Hepatocyte (in vitro differentiated cells): ENCODE data around the gene SHC3. TPM values are rescaled to one million over a fixed set of nuclear protein-coding genes. Genes with fewer than 3 reads are reported as not detected.

Experiments used
- DNase-seq: peaks from one replicate; pipeline ENCODE4 v3.0.0-alpha.2; 2016; ENCODE audit warnings: low spot score
- H2AFZ ChIP-seq: fragments of 200-600 bp; sonication (generic); 2 replicates; pipeline ENCODE4 v1.6.0; 2016; ENCODE audit warnings: antibody characterized with exemption, mild to moderate bottlenecking
- H3K27ac ChIP-seq: fragments of 200-600 bp; sonication (generic); 2 replicates; pipeline ENCODE4 v1.5.1; 2016; ENCODE audit warnings: mild to moderate bottlenecking
- H3K27me3 ChIP-seq: fragments of 200-600 bp; sonication (generic); 2 replicates; pipeline ENCODE4 v1.6.1; 2016
- H3K36me3 ChIP-seq: fragments of 200-600 bp; sonication (generic); replicated peaks from 2 replicates; pipeline ENCODE4 v1.5.1; 2016; ENCODE audit warnings: low read depth; ENCODE audit not compliant: insufficient read depth
- H3K4me1 ChIP-seq: fragments of 200-600 bp; sonication (generic); 2 replicates; pipeline ENCODE4 v1.5.1; 2016; ENCODE audit warnings: mild to moderate bottlenecking, moderate library complexity; ENCODE audit not compliant: insufficient read depth
- H3K4me2 ChIP-seq: fragments of 200-600 bp; sonication (generic); 2 replicates; pipeline ENCODE4 v1.6.0; 2016
- H3K4me3 ChIP-seq: fragments of 200-600 bp; sonication (generic); 2 replicates; pipeline ENCODE4 v1.5.1; 2016; ENCODE audit warnings: mild to moderate bottlenecking
- H3K79me2 ChIP-seq: fragments of 200-600 bp; sonication (generic); 2 replicates; pipeline ENCODE4 v1.6.0; 2017; ENCODE audit warnings: mild to moderate bottlenecking
- H3K9me2 ChIP-seq: fragments of 200-600 bp; sonication (generic); replicated peaks from 2 replicates; pipeline ENCODE4 v1.6.0; 2017; ENCODE audit warnings: mild to moderate bottlenecking; ENCODE audit not compliant: insufficient read depth
- H3K9me3 ChIP-seq: fragments of 200-600 bp; sonication (generic); 2 replicates; pipeline ENCODE4 v1.5.1; 2016; ENCODE audit warnings: low read depth, mild to moderate bottlenecking
- H4K20me1 ChIP-seq: fragments of 200-600 bp; sonication (generic); 2 replicates; pipeline ENCODE4 v1.6.0; 2016; ENCODE audit warnings: mild to moderate bottlenecking; ENCODE audit not compliant: insufficient read depth, poor library complexity, severe bottlenecking
- CTCF ChIP-seq: fragments of 200-600 bp; sonication (generic); IDR thresholded peaks from 2 replicates; pipeline ENCODE4 v1.5.1; 2016; ENCODE audit warnings: antibody characterized with exemption, mild to moderate bottlenecking; ENCODE audit not compliant: poor library complexity
- EZH2 ChIP-seq: fragments of 200-600 bp; sonication (generic); IDR thresholded peaks from 2 replicates; pipeline ENCODE4 v1.6.1; 2016; ENCODE audit warnings: antibody characterized with exemption, mild to moderate bottlenecking, borderline replicate concordance
- EZH2phosphoT487 ChIP-seq: fragments of 200-600 bp; sonication (generic); IDR thresholded peaks from one replicate; pipeline ENCODE4 v1.6.1; 2018; ENCODE audit warnings: antibody characterized with exemption, mild to moderate bottlenecking, low read depth, moderate library complexity; ENCODE audit not compliant: unreplicated experiment, severe bottlenecking
- WGBS: methylation state at CpG from one replicate; pipeline ENCODE4 v1.1.6; 2016; ENCODE audit warnings: low lambda C conversion rate; ENCODE audit errors: missing lambda C conversion rate; 5-methylcytosine and 5-hydroxymethylcytosine counted together
- polyA plus RNA-seq: library from polyadenylated mRNA; unstranded; fragments of >200 nt; fragmentation: Nextera tagmentation; extraction: Ambion mirVana; gene quantifications from 2 replicates; pipeline ENCODE4 v1.2.1, GENCODE V29; 2016
- total RNA-seq: library from RNA; depleted of rRNA; stranded (reverse); fragments of >200 nt; gene quantifications from 2 replicates; pipeline ENCODE4 v1.2.3, GENCODE V29; 2014

The SHC3 gene
- total and polyA plus RNA-seq, 2 experiments from 2014 or later: 1.5 to 1.8 TPM

- H2AFZ ChIP-seq: no peak overlapping the region
- H3K27me3 ChIP-seq: no peaks in the 10 kb centered on the region
- H3K9me2 ChIP-seq: no peaks in the 10 kb centered on the region
- H4K20me1 ChIP-seq: no peaks in the 10 kb centered on the region
- no peak overlapping the region for H3K4me2 ChIP-seq
- no peak overlapping the region for H3K4me3 ChIP-seq
- TF ChIP-seq CTCF: no peak
- no peak for TF ChIP-seq EZH2phosphoT487
- TF ChIP-seq EZH2: no peak
- H3K27ac ChIP-seq: no peak overlapping the region
- H3K36me3 ChIP-seq: no peaks in the 10 kb centered on the region
- H3K79me2 ChIP-seq: no peaks in the 10 kb centered on the region
- 89% methylated on average over 14 of the region's 14 CpGs for WGBS
- H3K9me3 ChIP-seq: no peaks in the 10 kb centered on the region
- no peak for DNase-seq
- no peaks in the 10 kb centered on the region for H3K4me1 ChIP-seq
These were observed 23.8 kb downstream of the SHC3 start for GRCh38 chr9:89154651-89155336.

GRCh38 chr9:89154218-89154617 lies 24.4 kb downstream of the SHC3 start:
- Histone ChIP-seq H3K9me3 (no peaks in the 10 kb centered on the region), H2AFZ (no peak overlapping the region), H3K4me2 (no peak overlapping the region), H3K4me1 (no peaks in the 10 kb centered on the region), H3K27ac (no peak overlapping the region), H3K27me3 (no peaks in the 10 kb centered on the region), H3K4me3 (no peak overlapping the region), H3K79me2 (no peaks in the 10 kb centered on the region), H3K9me2 (no peaks in the 10 kb centered on the region), H4K20me1 (no peaks in the 10 kb centered on the region), H3K36me3 (no peaks in the 10 kb centered on the region)
- no peak for DNase-seq
- TF ChIP-seq CTCF (no peak), EZH2 (no peak), EZH2phosphoT487 (no peak)
- WGBS: 88% methylated on average over 4 of the region's 4 CpGs

- 90% methylated on average over 14 of the region's 14 CpGs for WGBS
These were observed 25.2 kb downstream of the SHC3 start for GRCh38 chr9:89153232-89154017.

More at GRCh38 chr9:89153232-89154017, 25.2 kb downstream of the SHC3 start:
- H3K36me3 ChIP-seq: no peaks in the 10 kb centered on the region
- no peak overlapping the region for H2AFZ ChIP-seq
- TF ChIP-seq EZH2 (no peak), EZH2phosphoT487 (no peak), CTCF (no peak)
- no peaks in the 10 kb centered on the region for H3K9me3 ChIP-seq
- no peak overlapping the region for H3K27ac ChIP-seq
- no peak overlapping the region for H3K4me3 ChIP-seq
- no peaks in the 10 kb centered on the region for H3K27me3 ChIP-seq
- H4K20me1 ChIP-seq: no peaks in the 10 kb centered on the region
- DNase-seq: no peak
- H3K9me2 ChIP-seq: no peaks in the 10 kb centered on the region
- no peaks in the 10 kb centered on the region for H3K79me2 ChIP-seq
- no peaks in the 10 kb centered on the region for H3K4me1 ChIP-seq
- H3K4me2 ChIP-seq: no peak overlapping the region
